ENCODE results near the gene ZNF397. TPM values are rescaled to one million over a fixed set of nuclear protein-coding genes. Genes with fewer than 3 reads are reported as not detected.
A peak's percentile ranks its signal among the peaks of the same experiment; 100 is the strongest.

The ZNF397 gene
- total and polyA plus RNA-seq, 2 donors (not counting 3 experiments of a cell fraction or from before 2014, with no cell fraction given) = 1.5 to 5.5 TPM

DNA sequence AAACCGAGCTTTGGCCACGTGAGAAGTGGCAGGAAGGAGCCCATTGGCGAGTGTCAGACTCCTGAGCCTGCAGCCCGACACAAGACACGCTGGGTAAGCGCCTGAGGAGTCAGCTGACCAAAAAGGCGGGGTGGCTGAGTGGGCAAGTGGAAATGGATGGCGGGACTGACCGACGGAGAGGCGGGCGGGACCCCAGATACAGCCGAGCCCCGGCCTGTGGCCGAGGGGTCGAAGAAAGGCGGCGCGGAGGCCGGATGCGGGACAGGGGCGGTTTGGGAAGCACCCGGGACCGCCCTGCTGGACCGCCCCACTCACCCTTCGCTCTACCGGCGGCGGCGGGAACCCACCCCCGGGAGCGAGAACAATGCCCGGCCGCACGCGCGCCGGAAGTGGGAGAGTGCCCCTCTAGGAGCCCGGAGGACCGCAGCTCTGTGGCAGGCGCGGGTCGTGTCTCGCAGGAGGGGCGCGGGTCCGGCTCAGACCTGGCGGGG, 26.4 kb downstream of the ZNF397 start:
- H3K36me3 ChIP-seq (ENCODE audit: control insufficient read depth in 2 of 2, extremely low read depth in 1 of 2, insufficient read depth in 2 of 2, low read length in 2 of 2) = peaks cover 0 to 4% of the 10 kb centered on the region in 2 experiments
- H4K20me1 ChIP-seq (replicated peaks; ENCODE audit: control insufficient read depth, extremely low read depth, insufficient read depth, low read length) = no peaks in the 10 kb centered on the region
- BruUV-seq (replicated peaks) = TSS peak; percentile 84
- dilution Hi-C loops (cut with MboI; ENCODE audit: extremely low pct_ligation_motif_present, low sequenced_read_pairs) (no loop called here), intact Hi-C loops (cut with micrococcal nuclease) (loop anchor here (1.0 kb wide), 2 partner anchors 23 to 26 kb away; partner anchors contain the start of genes ZNF397 and ZSCAN30)
- H3K27me3 ChIP-seq (ENCODE audit: control insufficient read depth in 2 of 2, insufficient read depth in 2 of 2, low read length in 2 of 2) = no peaks in the 10 kb centered on the region
- ChIA-PET CTCF (interaction anchor here (0.9 to 2.3 kb wide), 8 partner anchors 10 to 119 kb away, joined by 3 to 6 read pairs (median 4); partner anchors contain the start of genes ZNF397 and ZSCAN30), POLR2A (interaction anchor here (1.0 kb wide), 1 partner anchor 77 kb away, joined by 3 read pairs; the partner anchor contains the start of gene ZNF24)
- H3K27ac ChIP-seq (ENCODE audit: insufficient read depth, low read depth, low read length) = peak overlapping the region; percentile 60
- H2AFZ ChIP-seq (ENCODE audit: low read depth, low read length) = peak overlapping the region; percentile 97
- peak overlapping the region; percentile 65 for H3K9ac ChIP-seq (replicated peaks; ENCODE audit: extremely low read depth, insufficient read depth, low read length)
- H3K4me2 ChIP-seq (ENCODE audit: insufficient read depth, low read length) = peak overlapping the region; percentile 54
- H3K4me3 ChIP-seq (replicated peaks in 1 of 3; ENCODE audit: insufficient read depth in 1 of 3, low read depth in 1 of 3, low read length in 3 of 3) = peak overlapping the region in 2 of 3 experiments; percentile 18 to 54
- H3K4me1 ChIP-seq (ENCODE audit: control insufficient read depth, extremely low read depth, insufficient read depth, low read length) = no peaks in the 10 kb centered on the region
- H3K79me2 ChIP-seq (ENCODE audit: control insufficient read depth, insufficient read depth, low read length) = no peaks in the 10 kb centered on the region
- DNase-seq (ENCODE audit: low read depth, low spot score) = peak; percentile 66
- no peaks in the 10 kb centered on the region for H3K9me1 ChIP-seq (replicated peaks; ENCODE audit: control insufficient read depth, extremely low read depth, insufficient read depth, low read length)
- peak; percentile 66 for FAIRE-seq
- TF ChIP-seq POLR2AphosphoS5 (IDR thresholded peaks at IDR 0.05; ENCODE audit: insufficient read depth, low read depth, low read length) (peak; percentile 52), EZH2 (IDR thresholded peaks at IDR 0.05; ENCODE audit: borderline replicate concordance, low read depth, low read length, severe bottlenecking) (no peak)
- no peaks in the 10 kb centered on the region for H3K9me3 ChIP-seq (replicated peaks; ENCODE audit: control insufficient read depth, insufficient read depth, low read length)

DNA sequence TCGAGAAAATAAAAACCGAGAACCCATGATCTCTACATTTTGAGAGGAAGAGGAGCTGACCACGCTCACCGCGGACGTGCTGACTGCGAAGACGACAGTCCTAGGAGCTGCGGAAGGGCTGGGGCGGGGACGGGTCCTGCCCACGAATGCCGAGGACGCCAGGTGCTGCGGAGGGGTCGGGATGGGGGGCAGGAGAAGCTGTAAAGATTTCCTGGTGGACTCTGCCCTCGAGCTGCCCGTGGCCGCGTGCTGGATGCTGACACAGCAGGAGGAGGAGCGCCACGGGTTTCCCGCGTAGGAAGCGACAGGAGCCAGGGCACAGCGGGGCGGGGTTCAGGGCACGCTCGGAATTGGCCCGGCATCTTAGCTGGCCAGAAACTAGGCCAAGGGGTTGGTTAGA, 27.0 kb downstream of the ZNF397 start:
- intact Hi-C loops (cut with micrococcal nuclease) = loop anchor here (1.0 kb wide), 2 partner anchors 22 to 27 kb away; partner anchors contain the start of genes ZNF397 and ZSCAN30
- TF ChIP-seq FOS (IDR thresholded peaks at IDR 0.05; ENCODE audit: borderline replicate concordance, insufficient read depth, low read length) (no peak), POLR2AphosphoS5 (IDR thresholded peaks at IDR 0.05; ENCODE audit: insufficient read depth, low read depth, low read length) (no peak), EZH2 (IDR thresholded peaks at IDR 0.05; ENCODE audit: borderline replicate concordance, low read depth, low read length, severe bottlenecking) (no peak), POLR2A (IDR thresholded peaks at IDR 0.05; ENCODE audit: low read depth, low read length) (no peak), JUN (IDR thresholded peaks at IDR 0.05; ENCODE audit: borderline replicate concordance, insufficient read depth, insufficient read length, low read depth) (no peak), GATA2 (IDR thresholded peaks at IDR 0.05; ENCODE audit: insufficient read depth, insufficient read length, low read depth, low read length) (no peak), MYC (IDR thresholded peaks at IDR 0.05; ENCODE audit: low read depth, low read length) (no peak)
- TF ChIP-seq, protein P1, sequence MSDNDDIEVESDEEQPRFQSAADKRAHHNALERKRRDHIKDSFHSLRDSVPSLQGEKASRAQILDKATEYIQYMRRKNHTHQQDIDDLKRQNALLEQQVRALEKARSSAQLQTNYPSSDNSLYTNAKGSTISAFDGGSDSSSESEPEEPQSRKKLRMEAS (IDR thresholded peaks at IDR 0.05; ENCODE audit: insufficient read depth, insufficient read length) = no peak
- TF ChIP-seq, protein P2, sequence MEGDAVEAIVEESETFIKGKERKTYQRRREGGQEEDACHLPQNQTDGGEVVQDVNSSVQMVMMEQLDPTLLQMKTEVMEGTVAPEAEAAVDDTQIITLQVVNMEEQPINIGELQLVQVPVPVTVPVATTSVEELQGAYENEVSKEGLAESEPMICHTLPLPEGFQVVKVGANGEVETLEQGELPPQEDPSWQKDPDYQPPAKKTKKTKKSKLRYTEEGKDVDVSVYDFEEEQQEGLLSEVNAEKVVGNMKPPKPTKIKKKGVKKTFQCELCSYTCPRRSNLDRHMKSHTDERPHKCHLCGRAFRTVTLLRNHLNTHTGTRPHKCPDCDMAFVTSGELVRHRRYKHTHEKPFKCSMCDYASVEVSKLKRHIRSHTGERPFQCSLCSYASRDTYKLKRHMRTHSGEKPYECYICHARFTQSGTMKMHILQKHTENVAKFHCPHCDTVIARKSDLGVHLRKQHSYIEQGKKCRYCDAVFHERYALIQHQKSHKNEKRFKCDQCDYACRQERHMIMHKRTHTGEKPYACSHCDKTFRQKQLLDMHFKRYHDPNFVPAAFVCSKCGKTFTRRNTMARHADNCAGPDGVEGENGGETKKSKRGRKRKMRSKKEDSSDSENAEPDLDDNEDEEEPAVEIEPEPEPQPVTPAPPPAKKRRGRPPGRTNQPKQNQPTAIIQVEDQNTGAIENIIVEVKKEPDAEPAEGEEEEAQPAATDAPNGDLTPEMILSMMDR (IDR thresholded peaks at IDR 0.05; ENCODE audit: extremely low read depth in 1 of 2, insufficient read depth in 1 of 2, low read depth in 1 of 2, low read length in 2 of 2) = no peak
- no peak for FAIRE-seq

More for the DNA sequence above, 27.0 kb downstream of the ZNF397 start:
- Histone ChIP-seq H3K4me1 (ENCODE audit: control insufficient read depth, extremely low read depth, insufficient read depth, low read length) (no peaks in the 10 kb centered on the region), H3K27me3 (ENCODE audit: control insufficient read depth in 2 of 2, insufficient read depth in 2 of 2, low read length in 2 of 2) (no peaks in the 10 kb centered on the region), H3K9me1 (replicated peaks; ENCODE audit: control insufficient read depth, extremely low read depth, insufficient read depth, low read length) (no peaks in the 10 kb centered on the region), H3K27ac (ENCODE audit: insufficient read depth, low read depth, low read length) (no peak overlapping the region), H3K79me2 (ENCODE audit: control insufficient read depth, insufficient read depth, low read length) (no peaks in the 10 kb centered on the region), H3K4me2 (ENCODE audit: insufficient read depth, low read length) (peak overlapping the region; percentile 8), H2AFZ (ENCODE audit: low read depth, low read length) (peak overlapping the region; percentile 61), H3K36me3 (ENCODE audit: control insufficient read depth in 2 of 2, extremely low read depth in 1 of 2, insufficient read depth in 2 of 2, low read length in 2 of 2) (no peaks in the 10 kb centered on the region), H4K20me1 (replicated peaks; ENCODE audit: control insufficient read depth, extremely low read depth, insufficient read depth, low read length) (no peaks in the 10 kb centered on the region), H3K4me3 (replicated peaks in 1 of 3; ENCODE audit: insufficient read depth in 1 of 3, low read depth in 1 of 3, low read length in 3 of 3) (peak overlapping the region in 2 of 3 experiments; percentile 18 to 54), H3K9me3 (replicated peaks; ENCODE audit: control insufficient read depth, insufficient read depth, low read length) (no peaks in the 10 kb centered on the region), H3K9ac (replicated peaks; ENCODE audit: extremely low read depth, insufficient read depth, low read length) (peak overlapping the region; percentile 33)
- CTCF ChIA-PET = interaction anchor here (0.9 to 2.3 kb wide), 7 partner anchors 9 to 119 kb away, joined by 3 to 6 read pairs (median 4); partner anchors contain the start of genes ZNF397 and ZSCAN30
- dilution Hi-C loops (cut with MboI; ENCODE audit: extremely low pct_ligation_motif_present, low sequenced_read_pairs) = no loop called here
- POLR2A ChIA-PET = no interaction called here
- BruUV-seq (replicated peaks) = no TSS peak
- DNase-seq (ENCODE audit: low read depth, low spot score) = peak; percentile 4

Measured in endothelial cell of umbilical vein (primary cell).